GM12892 (cell line): ENCODE data around the gene MAP3K5.

Experiments
- POLR2A ChIP-seq: IDR thresholded peaks from 2 replicates; pipeline ENCODE4 v1.6.1; 2011; ENCODE audit warnings: low read depth, low read length, control low read depth
- POLR2AphosphoS5 ChIP-seq: IDR thresholded peaks from 2 replicates; pipeline ENCODE4 v1.6.1; 2011; ENCODE audit warnings: low read depth, low read length, control low read depth

GRCh38 chr6:136611746-136612145, 180.5 kb downstream of the MAP3K5 start:
- TF ChIP-seq POLR2A, result no peak
- no peak for TF ChIP-seq POLR2AphosphoS5
